Measurements from ENCODE around the gene RGS3.

DNA sequence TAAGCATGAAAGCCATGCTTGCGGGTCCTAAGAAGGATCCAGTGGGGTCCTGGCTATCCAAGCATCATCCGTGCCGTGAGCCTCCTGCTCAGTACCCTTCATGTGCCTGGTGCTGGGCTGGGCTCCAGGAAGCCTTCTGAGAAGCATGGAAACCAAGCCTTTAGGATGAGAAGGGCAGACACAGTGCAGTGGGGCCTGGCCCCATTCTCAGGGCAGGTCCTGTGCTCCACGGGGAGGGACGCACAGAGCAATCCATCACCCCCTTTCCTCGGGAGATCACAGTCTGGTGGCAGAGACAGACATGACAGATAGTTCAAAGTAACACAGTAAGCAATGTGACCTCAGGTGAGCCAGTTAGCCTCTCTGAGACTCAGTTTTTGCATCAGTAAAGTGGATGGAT, 76.9 kb downstream of the RGS3 start:
- TF ChIP-seq, protein P1, sequence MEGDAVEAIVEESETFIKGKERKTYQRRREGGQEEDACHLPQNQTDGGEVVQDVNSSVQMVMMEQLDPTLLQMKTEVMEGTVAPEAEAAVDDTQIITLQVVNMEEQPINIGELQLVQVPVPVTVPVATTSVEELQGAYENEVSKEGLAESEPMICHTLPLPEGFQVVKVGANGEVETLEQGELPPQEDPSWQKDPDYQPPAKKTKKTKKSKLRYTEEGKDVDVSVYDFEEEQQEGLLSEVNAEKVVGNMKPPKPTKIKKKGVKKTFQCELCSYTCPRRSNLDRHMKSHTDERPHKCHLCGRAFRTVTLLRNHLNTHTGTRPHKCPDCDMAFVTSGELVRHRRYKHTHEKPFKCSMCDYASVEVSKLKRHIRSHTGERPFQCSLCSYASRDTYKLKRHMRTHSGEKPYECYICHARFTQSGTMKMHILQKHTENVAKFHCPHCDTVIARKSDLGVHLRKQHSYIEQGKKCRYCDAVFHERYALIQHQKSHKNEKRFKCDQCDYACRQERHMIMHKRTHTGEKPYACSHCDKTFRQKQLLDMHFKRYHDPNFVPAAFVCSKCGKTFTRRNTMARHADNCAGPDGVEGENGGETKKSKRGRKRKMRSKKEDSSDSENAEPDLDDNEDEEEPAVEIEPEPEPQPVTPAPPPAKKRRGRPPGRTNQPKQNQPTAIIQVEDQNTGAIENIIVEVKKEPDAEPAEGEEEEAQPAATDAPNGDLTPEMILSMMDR (IDR thresholded peaks at IDR 0.05), result no peak
- no peak for TF ChIP-seq POLR2A (IDR thresholded peaks at IDR 0.05)
